BE2C (cell line): Measurements from ENCODE around the gene ALS2.

Source experiments
- DNase-seq: peaks from one replicate; pipeline ENCODE4 v3.0.0-alpha.2; 2020
- H3K27me3 ChIP-seq: fragments of 250-450 bp; sonication (Bioruptor Pico); 2 replicates; pipeline ENCODE4 v1.5.1; 2020; ENCODE audit warnings: mild to moderate bottlenecking
- H3K36me3 ChIP-seq: fragments of 250-450 bp; sonication (Bioruptor Pico); 2 replicates; pipeline ENCODE4 v1.5.1; 2020; ENCODE audit warnings: mild to moderate bottlenecking
- H3K4me1 ChIP-seq: fragments of 250-450 bp; sonication (Bioruptor Pico); 2 replicates; pipeline ENCODE4 v1.5.1; 2020
- H3K4me3 ChIP-seq: 2 replicates; pipeline ENCODE4 v1.5.1; 2011; ENCODE audit warnings: low read depth, low read length
- H3K9me3 ChIP-seq: fragments of 250-450 bp; sonication (Bioruptor Pico); 2 replicates; pipeline ENCODE4 v1.5.1; 2020
- CTCF ChIP-seq: IDR thresholded peaks from 2 replicates; pipeline ENCODE4 v1.5.1; 2012; ENCODE audit warnings: mild to moderate bottlenecking, low read depth, low read length

ALS2 gene

GRCh38 chr2:201754717-201755415, 25.9 kb downstream of the ALS2 start:
- Histone ChIP-seq H3K4me1 (no peaks in the 10 kb centered on the region), H3K9me3 (no peaks in the 10 kb centered on the region), H3K4me3 (no peak overlapping the region), H3K36me3 (peaks cover 2% of the 10 kb centered on the region; the same call in 1 of the 2 replicates), H3K27me3 (no peaks in the 10 kb centered on the region)
- no peak for TF ChIP-seq CTCF
- no peak for DNase-seq

GRCh38 chr2:201751566-201751965, 29.2 kb downstream of the ALS2 start:
- TF ChIP-seq CTCF: no peak

GRCh38 chr2:201746551-201746950, 34.2 kb downstream of the ALS2 start:
- no peak for DNase-seq
- peaks cover 8% of the 10 kb centered on the region; the same call in 1 of the 2 replicates for H3K4me1 ChIP-seq
- H3K9me3 ChIP-seq: no peaks in the 10 kb centered on the region
- H3K4me3 ChIP-seq: no peak overlapping the region
- TF ChIP-seq CTCF: no peak
- no peaks in the 10 kb centered on the region for H3K27me3 ChIP-seq
- H3K36me3 ChIP-seq: peaks cover 5% of the 10 kb centered on the region; the same call in 1 of the 2 replicates

More at GRCh38 chr2:201751566-201751965, 29.2 kb downstream of the ALS2 start:
- Histone ChIP-seq H3K4me1 (peaks cover 1% of the 10 kb centered on the region; the same call in 1 of the 2 replicates), H3K9me3 (no peaks in the 10 kb centered on the region), H3K4me3 (no peak overlapping the region), H3K27me3 (no peaks in the 10 kb centered on the region), H3K36me3 (peaks cover 1% of the 10 kb centered on the region; the same call in 1 of the 2 replicates)
- DNase-seq: no peak

- H3K27me3 ChIP-seq: no peaks in the 10 kb centered on the region
- peaks cover 11% of the 10 kb centered on the region for H3K4me1 ChIP-seq
- no peaks in the 10 kb centered on the region for H3K36me3 ChIP-seq
- no peaks in the 10 kb centered on the region for H3K9me3 ChIP-seq
- no peak for TF ChIP-seq CTCF
- no peak overlapping the region for H3K4me3 ChIP-seq
- no peak for DNase-seq
These were observed 45.2 kb downstream of the ALS2 start for GRCh38 chr2:201735486-201735885.

GRCh38 chr2:201734111-201734510, 46.6 kb downstream of the ALS2 start:
- no peak for DNase-seq
- Histone ChIP-seq H3K4me3 (no peak overlapping the region), H3K36me3 (no peaks in the 10 kb centered on the region), H3K27me3 (no peaks in the 10 kb centered on the region), H3K4me1 (peaks cover 11% of the 10 kb centered on the region), H3K9me3 (no peaks in the 10 kb centered on the region)
- no peak for TF ChIP-seq CTCF

GRCh38 chr2:201733544-201733943, 47.2 kb downstream of the ALS2 start:
- H3K4me3 ChIP-seq: no peak overlapping the region
- peaks cover 11% of the 10 kb centered on the region for H3K4me1 ChIP-seq
- no peak for DNase-seq
- H3K9me3 ChIP-seq: no peaks in the 10 kb centered on the region
- no peak for TF ChIP-seq CTCF
- no peaks in the 10 kb centered on the region for H3K27me3 ChIP-seq
- H3K36me3 ChIP-seq: peaks cover 2% of the 10 kb centered on the region; the same call in 1 of the 2 replicates
